ENCODE results near the gene AEN.

Gene AEN

GRCh38 chr15:88652456-88653199 lies 31.5 kb downstream of the AEN start:
- TF ChIP-seq CTCF (IDR thresholded peaks at IDR 0.05; ENCODE audit: poor library complexity, severe bottlenecking), result no peak
- Histone ChIP-seq H3K27me3 (ENCODE audit: insufficient read depth, poor library complexity, severe bottlenecking) (no peaks in the 10 kb centered on the region), H3K9me3 (ENCODE audit: severe bottlenecking) (no peaks in the 10 kb centered on the region), H3K27ac (ENCODE audit: poor library complexity, severe bottlenecking) (peak overlapping the region; percentile 16), H3K4me1 (ENCODE audit: insufficient read depth, poor library complexity, severe bottlenecking) (peaks cover 25% of the 10 kb centered on the region), H3K4me3 (ENCODE audit: severe bottlenecking) (no peak overlapping the region), H3K36me3 (ENCODE audit: low read depth) (no peaks in the 10 kb centered on the region)
- ATAC-seq (ENCODE audit: low read depth), result no peak
- peak; percentile 61 for DNase-seq (ENCODE audit: low spot score)

- H3K9me3 ChIP-seq (ENCODE audit: severe bottlenecking), result no peaks in the 10 kb centered on the region
- H3K27ac ChIP-seq (ENCODE audit: poor library complexity, severe bottlenecking), result peak overlapping the region; percentile 16
- H3K4me3 ChIP-seq (ENCODE audit: severe bottlenecking), result no peak overlapping the region
- TF ChIP-seq CTCF (IDR thresholded peaks at IDR 0.05; ENCODE audit: poor library complexity, severe bottlenecking), result no peak
- H3K36me3 ChIP-seq (ENCODE audit: low read depth), result no peaks in the 10 kb centered on the region
- DNase-seq (ENCODE audit: low spot score) (peak; percentile 76), ATAC-seq (ENCODE audit: low read depth) (peak; percentile 68)
- peaks cover 23% of the 10 kb centered on the region for H3K4me1 ChIP-seq (ENCODE audit: insufficient read depth, poor library complexity, severe bottlenecking)
- no peaks in the 10 kb centered on the region for H3K27me3 ChIP-seq (ENCODE audit: insufficient read depth, poor library complexity, severe bottlenecking)
Observed at GRCh38 chr15:88653200-88654064, 32.3 kb downstream of the AEN start.

GRCh38 chr15:88654430-88655102 lies 33.4 kb downstream of the AEN start:
- Histone ChIP-seq H3K9me3 (ENCODE audit: severe bottlenecking) (no peaks in the 10 kb centered on the region), H3K4me1 (ENCODE audit: insufficient read depth, poor library complexity, severe bottlenecking) (peaks cover 22% of the 10 kb centered on the region), H3K27me3 (ENCODE audit: insufficient read depth, poor library complexity, severe bottlenecking) (no peaks in the 10 kb centered on the region), H3K4me3 (ENCODE audit: severe bottlenecking) (no peak overlapping the region), H3K36me3 (ENCODE audit: low read depth) (no peaks in the 10 kb centered on the region), H3K27ac (ENCODE audit: poor library complexity, severe bottlenecking) (no peak overlapping the region)
- DNase-seq (ENCODE audit: low spot score) (peak; percentile 68), ATAC-seq (ENCODE audit: low read depth) (no peak)
- TF ChIP-seq CTCF (IDR thresholded peaks at IDR 0.05; ENCODE audit: poor library complexity, severe bottlenecking), result no peak

- TF ChIP-seq CTCF (IDR thresholded peaks at IDR 0.05; ENCODE audit: poor library complexity, severe bottlenecking), result no peak
- H3K36me3 ChIP-seq (ENCODE audit: low read depth), result no peaks in the 10 kb centered on the region
- H3K27ac ChIP-seq (ENCODE audit: poor library complexity, severe bottlenecking), result no peak overlapping the region
- ATAC-seq (ENCODE audit: low read depth) (no peak), DNase-seq (ENCODE audit: low spot score) (peak; percentile 58)
- no peak overlapping the region for H3K4me3 ChIP-seq (ENCODE audit: severe bottlenecking)
- H3K4me1 ChIP-seq (ENCODE audit: insufficient read depth, poor library complexity, severe bottlenecking), result peaks cover 25% of the 10 kb centered on the region
- no peaks in the 10 kb centered on the region for H3K9me3 ChIP-seq (ENCODE audit: severe bottlenecking)
- no peaks in the 10 kb centered on the region for H3K27me3 ChIP-seq (ENCODE audit: insufficient read depth, poor library complexity, severe bottlenecking)
Observed at GRCh38 chr15:88655103-88655553, 34.0 kb downstream of the AEN start.
